ENCODE measurements around the gene SCNN1B.

SCNN1B gene

GRCh38 chr16:23323224-23324030 lies 21.3 kb downstream of the SCNN1B start:
- CTCF ChIA-PET = interaction anchor here (1.2 to 1.8 kb wide), 3 partner anchors 12 to 112 kb away, joined by 3 to 5 read pairs (median 3); no protein-coding TSS in a partner anchor
- POLR2A ChIA-PET = no interaction called here
- TF ChIP-seq CTCF (IDR thresholded peaks at IDR 0.05; ENCODE audit: control extremely low read depth, extremely low read depth, low read depth, missing control alignments) = no peak
- peak; percentile 48 for DNase-seq (ENCODE audit: extremely low spot score)

- POLR2A ChIA-PET = no interaction called here
- CTCF ChIA-PET = interaction anchor here (1.2 to 1.8 kb wide), 3 partner anchors 19 to 111 kb away, joined by 3 to 5 read pairs (median 3); no protein-coding TSS in a partner anchor
- TF ChIP-seq CTCF (IDR thresholded peaks at IDR 0.05; ENCODE audit: control extremely low read depth, extremely low read depth, low read depth, missing control alignments) = no peak
- peak; percentile 4 for DNase-seq (ENCODE audit: extremely low spot score)
These were observed 22.6 kb downstream of the SCNN1B start for GRCh38 chr16:23324727-23325126.

GRCh38 chr16:23327836-23328235 lies 25.7 kb downstream of the SCNN1B start:
- ChIA-PET CTCF (no interaction called here), POLR2A (no interaction called here)
- TF ChIP-seq CTCF (IDR thresholded peaks at IDR 0.05; ENCODE audit: control extremely low read depth, extremely low read depth, low read depth, missing control alignments) = no peak
- no peak for DNase-seq (ENCODE audit: extremely low spot score)

- no peak for DNase-seq (ENCODE audit: extremely low spot score)
- ChIA-PET CTCF (interaction anchor here (1.4 to 1.7 kb wide), 2 partner anchors 16 to 26 kb away, joined by 3 to 5 read pairs; no protein-coding TSS in a partner anchor), POLR2A (no interaction called here)
- no peak for TF ChIP-seq CTCF (IDR thresholded peaks at IDR 0.05; ENCODE audit: control extremely low read depth, extremely low read depth, low read depth, missing control alignments)
These were observed 28.1 kb downstream of the SCNN1B start for GRCh38 chr16:23330161-23330560.

GRCh38 chr16:23330583-23331249 lies 28.6 kb downstream of the SCNN1B start:
- no peak for DNase-seq (ENCODE audit: extremely low spot score)
- CTCF ChIA-PET = interaction anchor here (1.0 to 1.7 kb wide), 4 partner anchors 16 to 148 kb away, joined by 3 to 5 read pairs (median 4); partner anchors contain the start of gene SCNN1G
- no peak for TF ChIP-seq CTCF (IDR thresholded peaks at IDR 0.05; ENCODE audit: control extremely low read depth, extremely low read depth, low read depth, missing control alignments)
- POLR2A ChIA-PET = no interaction called here

- DNase-seq (ENCODE audit: extremely low spot score) = no peak
- ChIA-PET CTCF (interaction anchor here (1.6 to 1.7 kb wide), 2 partner anchors 48 to 101 kb away, joined by 3 to 4 read pairs; no protein-coding TSS in a partner anchor), POLR2A (no interaction called here)
- no peak for TF ChIP-seq CTCF (IDR thresholded peaks at IDR 0.05; ENCODE audit: control extremely low read depth, extremely low read depth, low read depth, missing control alignments)
These were observed 31.0 kb downstream of the SCNN1B start for GRCh38 chr16:23333034-23333579.
